ENCODE results near the gene MAPK13.
A peak's percentile ranks its signal among the peaks of the same experiment; 100 is the strongest.
"Not testable (repeated sequence)": the region's sequence is repeated elsewhere in the genome, so short reads cannot be mapped to it uniquely, and the experiment has no call there.

The MAPK13 gene

GRCh38 chr6:36128073-36128472 lies 2.2 kb upstream of the MAPK13 start:
- no peak for DNase-seq (ENCODE audit: low read depth)

- no peak for DNase-seq (ENCODE audit: low read depth)
These were observed 1.5 kb upstream of the MAPK13 start for GRCh38 chr6:36128793-36129192.

GRCh38 chr6:36129334-36129733 lies 979 bp upstream of the MAPK13 start:
- DNase-seq (ENCODE audit: low read depth) = not testable (repeated sequence)

GRCh38 chr6:36130667-36131510 lies 576 bp downstream of the MAPK13 start:
- DNase-seq (ENCODE audit: low read depth) = no peak

GRCh38 chr6:36131511-36132245 lies 1.4 kb downstream of the MAPK13 start:
- DNase-seq (ENCODE audit: low read depth) = peak; percentile 40

GRCh38 chr6:36132246-36132895 lies 2.1 kb downstream of the MAPK13 start:
- DNase-seq (ENCODE audit: low read depth) = no peak

GRCh38 chr6:36133148-36133547 lies 2.8 kb downstream of the MAPK13 start:
- DNase-seq (ENCODE audit: low read depth) = no peak

GRCh38 chr6:36133912-36134311 lies 3.6 kb downstream of the MAPK13 start:
- no peak for DNase-seq (ENCODE audit: low read depth)

- DNase-seq (ENCODE audit: low read depth) = no peak
These were observed 4.9 kb downstream of the MAPK13 start for GRCh38 chr6:36135053-36135731.

- no peak for DNase-seq (ENCODE audit: low read depth)
These were observed 5.7 kb downstream of the MAPK13 start for GRCh38 chr6:36136034-36136433.

GRCh38 chr6:36136551-36136950 lies 6.2 kb downstream of the MAPK13 start:
- DNase-seq (ENCODE audit: low read depth) = no peak

GRCh38 chr6:36138667-36139066 lies 8.4 kb downstream of the MAPK13 start:
- no peak for DNase-seq (ENCODE audit: low read depth)

- DNase-seq (ENCODE audit: low read depth) = no peak
These were observed 9.1 kb downstream of the MAPK13 start for GRCh38 chr6:36139431-36139830.

- no peak for DNase-seq (ENCODE audit: low read depth)
These were observed 9.8 kb downstream of the MAPK13 start for GRCh38 chr6:36139991-36140710.

- DNase-seq (ENCODE audit: low read depth) = no peak
These were observed 10.8 kb downstream of the MAPK13 start for GRCh38 chr6:36141091-36141490.

GRCh38 chr6:36141961-36142360 lies 11.6 kb downstream of the MAPK13 start:
- DNase-seq (ENCODE audit: low read depth) = no peak

- DNase-seq (ENCODE audit: low read depth) = no peak
These were observed 12.9 kb downstream of the MAPK13 start for GRCh38 chr6:36142971-36143838.

- no peak for DNase-seq (ENCODE audit: low read depth)
These were observed 15.2 kb downstream of the MAPK13 start for GRCh38 chr6:36145495-36145894.

- DNase-seq (ENCODE audit: low read depth) = no peak
These were observed 17.0 kb downstream of the MAPK13 start for GRCh38 chr6:36147294-36147693.

GRCh38 chr6:36149476-36149875 lies 19.2 kb downstream of the MAPK13 start:
- no peak for DNase-seq (ENCODE audit: low read depth)

- DNase-seq (ENCODE audit: low read depth) = no peak
These were observed 20.0 kb downstream of the MAPK13 start for GRCh38 chr6:36150283-36150682.

Data from HS-5 (cell line).